Glomerular endothelial cell (primary cell): Measurements from ENCODE around the gene TMEM145. TPM values are rescaled to one million over a fixed set of nuclear protein-coding genes. Genes with fewer than 3 reads are reported as not detected.
"Not testable (repeated sequence)": the region's sequence is repeated elsewhere in the genome, so short reads cannot be mapped to it uniquely, and the experiment has no call there.

ENCODE experiments used
- DNase-seq: peaks from one replicate; pipeline ENCODE4 v3.0.0-alpha.2; 2011; ENCODE audit warnings: low read depth, low spot score; ENCODE audit errors: extremely low read depth
- total RNA-seq: library from RNA; depleted of rRNA; stranded (reverse); fragments of >200 nt; gene quantifications from 2 replicates; pipeline ENCODE4 v1.2.3, GENCODE V29; 2015

Gene TMEM145
- total RNA-seq, 1 donor from 2014 or later: not detected

DNA sequence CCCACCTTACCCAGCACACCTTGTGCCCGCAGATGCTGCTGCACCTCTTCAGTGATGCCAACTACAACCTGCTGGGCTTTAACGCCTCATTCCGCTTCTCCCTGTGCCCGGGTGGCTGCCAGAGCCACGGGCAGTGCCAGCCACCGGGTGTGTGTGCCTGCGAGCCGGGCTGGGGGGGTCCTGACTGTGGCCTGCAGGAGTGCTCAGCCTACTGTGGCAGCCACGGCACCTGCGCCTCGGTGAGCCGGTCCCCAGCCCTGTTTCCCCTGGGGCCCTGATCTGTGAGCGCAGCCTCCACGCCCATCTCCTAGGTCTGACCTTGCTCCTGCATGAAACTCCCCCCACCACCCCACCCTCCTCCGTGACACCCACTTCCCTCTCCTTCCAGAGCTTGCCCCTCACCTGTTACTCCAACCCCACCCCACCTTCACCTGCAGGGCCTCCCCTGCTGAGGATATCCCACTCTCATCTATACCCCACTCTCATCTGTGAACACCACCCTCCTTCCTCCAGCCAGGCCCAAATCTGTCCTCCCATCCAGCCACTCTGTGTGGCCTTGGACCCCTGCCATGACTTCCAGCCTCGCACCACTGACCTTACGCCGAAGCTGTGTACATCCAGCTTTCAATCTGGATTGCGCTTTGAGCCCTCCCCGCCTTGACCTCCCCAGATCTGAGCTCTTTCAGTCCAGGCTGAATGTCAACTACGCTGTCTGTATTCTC, 21.0 kb downstream of the TMEM145 start:
- no peak for DNase-seq

DNA sequence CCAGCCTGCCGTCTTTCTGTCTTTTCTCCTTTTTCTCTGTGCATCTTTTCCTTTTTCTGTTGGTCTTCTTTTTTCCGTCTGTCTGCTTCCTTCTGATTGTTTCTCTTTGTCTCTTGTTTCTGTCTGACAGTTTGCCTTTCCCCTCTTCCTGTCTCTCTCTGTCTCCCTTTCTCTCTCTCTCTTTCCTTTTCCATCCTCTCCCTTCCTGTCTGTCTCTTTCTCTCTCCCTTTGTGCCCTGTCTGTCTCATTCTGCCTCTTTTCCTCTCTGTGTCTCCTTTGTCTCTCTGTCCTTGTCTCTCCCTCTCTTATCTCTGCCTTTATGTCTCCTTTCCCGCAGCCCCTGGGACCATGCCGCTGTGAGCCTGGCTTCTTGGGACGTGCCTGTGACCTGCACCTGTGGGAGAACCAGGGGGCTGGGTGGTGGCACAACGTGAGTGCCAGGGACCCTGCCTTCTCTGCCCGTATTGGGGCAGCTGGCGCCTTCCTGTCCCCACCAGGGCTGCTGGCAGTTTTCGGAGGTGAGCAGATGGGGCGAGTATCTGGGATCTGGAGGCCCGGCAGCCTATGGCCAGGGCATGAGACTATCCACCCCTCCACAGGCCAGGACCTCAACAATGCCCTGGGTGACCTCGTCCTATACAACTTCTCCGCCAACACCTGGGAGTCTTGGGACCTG, 21.7 kb downstream of the TMEM145 start:
- no peak for DNase-seq

DNA sequence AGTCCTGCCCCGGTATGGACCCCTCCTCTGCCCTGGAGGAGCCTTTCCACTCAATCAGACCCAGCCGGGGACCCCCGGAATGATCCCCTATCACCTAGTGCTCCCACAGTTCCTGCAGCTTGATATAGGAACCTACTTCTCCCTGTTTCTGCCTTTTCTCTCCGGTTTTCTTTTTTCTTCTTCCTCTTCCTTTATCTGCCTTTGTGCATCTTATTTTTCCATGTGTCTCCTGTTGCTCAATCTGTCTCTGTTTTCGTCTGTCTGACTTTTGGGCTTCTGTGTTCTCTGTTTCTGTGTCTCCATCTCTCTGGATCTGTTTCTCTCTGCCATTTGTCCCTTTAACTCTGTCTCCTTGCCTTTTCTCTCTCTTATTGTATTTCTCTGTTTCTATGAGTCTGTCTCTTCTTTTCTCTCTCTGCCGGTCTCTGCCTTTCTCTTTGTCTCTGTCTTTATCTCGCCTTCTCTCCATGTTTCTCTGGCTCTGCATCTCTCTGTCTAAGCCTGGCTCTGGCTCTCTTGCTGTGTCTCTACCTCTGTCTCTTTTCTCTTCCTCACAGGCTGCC, 22.3 kb downstream of the TMEM145 start:
- DNase-seq: no peak

DNA sequence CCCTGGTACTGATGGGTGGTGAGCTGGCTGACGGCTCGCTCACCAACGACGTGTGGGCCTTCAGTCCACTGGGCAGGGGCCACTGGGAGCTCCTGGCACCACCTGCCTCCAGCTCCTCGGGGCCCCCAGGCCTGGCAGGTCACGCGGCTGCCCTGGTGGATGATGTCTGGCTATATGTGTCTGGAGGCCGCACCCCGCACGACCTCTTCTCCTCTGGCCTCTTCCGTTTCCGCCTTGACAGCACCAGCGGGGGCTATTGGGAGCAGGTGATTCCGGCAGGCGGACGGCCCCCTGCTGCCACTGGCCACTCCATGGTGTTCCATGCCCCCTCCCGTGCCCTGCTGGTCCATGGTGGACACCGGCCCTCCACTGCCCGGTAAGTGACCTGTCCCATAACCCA, 22.9 kb downstream of the TMEM145 start:
- no peak for DNase-seq

DNA sequence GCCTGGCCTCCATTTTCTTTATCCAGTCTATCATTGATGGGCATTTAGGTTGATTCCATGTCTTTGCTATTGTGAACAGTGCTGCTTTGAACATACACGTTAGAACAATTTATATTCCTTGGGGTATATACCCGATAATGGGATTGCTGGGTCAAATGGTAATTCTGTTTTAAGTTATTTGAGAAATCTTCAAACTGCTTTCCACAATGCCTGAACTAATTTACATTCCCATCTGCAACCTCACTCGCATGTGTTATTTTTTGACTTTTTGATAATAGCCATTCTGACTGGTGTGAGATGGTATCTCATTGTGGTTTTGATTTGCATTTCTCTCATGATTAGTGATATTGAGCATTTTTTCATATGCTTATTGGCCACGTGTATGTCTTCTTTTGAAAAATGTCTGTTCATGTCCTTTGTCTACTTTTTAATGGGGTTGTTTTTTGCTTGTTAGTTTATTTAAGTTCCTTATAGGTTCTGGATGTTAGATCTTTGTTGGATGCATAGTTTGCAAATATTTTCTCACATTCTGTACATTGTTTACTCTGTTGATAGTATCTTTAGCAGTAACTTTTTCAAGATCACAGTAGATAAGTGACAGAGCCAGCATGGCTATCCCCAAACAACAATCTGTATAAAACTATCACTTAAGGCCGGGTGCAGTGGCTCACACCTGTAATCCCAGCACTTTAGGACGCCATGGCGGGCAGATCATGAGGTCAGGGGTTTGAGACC, 26.2 kb downstream of the TMEM145 start:
- DNase-seq: not testable (repeated sequence)

DNA sequence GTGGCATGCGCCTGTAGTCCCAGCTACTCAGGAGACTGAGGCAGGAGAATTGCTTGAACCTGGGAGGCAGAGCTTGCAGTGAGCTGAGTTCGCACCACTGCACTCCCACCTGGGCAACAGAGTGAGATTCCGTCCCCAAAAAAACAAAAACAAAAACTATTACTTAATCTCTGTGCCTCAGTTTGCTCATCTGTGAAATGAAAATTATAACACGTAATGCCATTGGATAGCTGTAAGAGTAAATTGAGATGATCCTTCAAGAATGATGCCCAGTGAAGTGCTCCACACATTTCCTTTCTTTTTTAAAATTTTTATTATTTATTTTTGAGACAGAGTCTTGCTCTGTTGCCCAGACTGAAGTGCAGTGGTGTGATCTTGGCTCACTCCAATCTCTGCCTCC, 26.8 kb downstream of the TMEM145 start:
- DNase-seq: not testable (repeated sequence)

DNA sequence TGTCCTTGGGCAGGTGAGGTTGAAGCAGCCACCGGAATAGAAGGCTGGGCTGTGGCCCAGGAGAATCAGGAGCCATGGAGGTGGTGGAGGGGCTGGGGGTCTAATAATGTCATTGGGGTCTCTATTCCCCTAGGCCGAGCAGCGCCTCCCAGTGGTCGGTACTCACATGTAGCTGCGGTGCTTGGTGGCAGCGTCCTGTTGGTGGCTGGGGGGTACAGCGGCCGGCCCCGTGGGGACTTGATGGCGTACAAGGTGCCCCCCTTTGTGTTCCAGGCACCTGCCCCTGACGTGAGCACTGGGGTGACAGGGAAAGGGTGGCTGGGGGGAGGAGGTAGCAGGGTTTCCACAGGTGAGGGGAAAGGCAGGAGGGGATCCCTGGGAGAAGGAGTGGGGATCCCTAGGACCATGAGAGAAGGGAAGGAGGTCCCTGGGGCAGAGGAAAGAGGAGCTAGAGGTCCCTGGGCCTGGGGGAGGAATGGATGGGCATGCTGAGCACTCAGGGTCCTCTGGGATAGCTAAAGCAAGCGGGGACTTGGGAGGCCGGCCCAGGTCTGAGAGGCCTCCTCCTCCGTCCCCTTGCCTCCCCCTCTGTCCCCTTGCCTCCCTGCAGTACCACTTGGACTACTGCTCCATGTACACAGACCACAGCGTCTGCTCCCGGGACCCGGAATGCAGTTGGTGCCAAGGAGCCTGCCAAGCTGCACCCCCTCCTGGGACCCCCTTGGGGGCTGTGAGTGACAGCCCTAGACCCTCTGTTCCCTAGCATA, 30.4 kb downstream of the TMEM145 start:
- DNase-seq: no peak

DNA sequence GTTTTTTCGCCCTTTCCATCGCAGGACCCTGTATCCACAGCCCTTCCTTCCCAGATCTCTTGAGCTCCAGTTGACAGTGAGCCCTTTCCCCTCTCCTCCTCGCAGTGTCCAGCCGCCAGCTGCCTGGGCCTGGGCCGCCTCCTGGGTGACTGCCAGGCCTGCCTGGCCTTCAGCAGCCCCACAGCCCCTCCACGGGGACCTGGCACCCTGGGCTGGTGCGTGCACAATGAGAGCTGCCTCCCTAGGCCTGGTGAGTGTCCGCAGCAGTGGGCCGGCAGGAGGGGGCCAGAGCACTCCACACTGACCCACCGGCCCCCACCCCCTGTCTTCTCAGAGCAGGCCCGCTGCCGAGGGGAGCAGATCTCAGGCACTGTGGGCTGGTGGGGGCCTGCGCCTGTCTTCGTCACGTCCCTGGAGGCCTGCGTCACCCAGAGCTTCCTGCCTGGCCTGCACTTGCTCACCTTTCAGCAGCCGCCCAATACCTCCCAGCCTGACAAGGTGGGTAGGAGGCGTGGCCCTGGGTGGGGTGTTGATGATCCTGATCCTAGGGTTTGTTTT, 31.3 kb downstream of the TMEM145 start:
- DNase-seq: no peak

DNA sequence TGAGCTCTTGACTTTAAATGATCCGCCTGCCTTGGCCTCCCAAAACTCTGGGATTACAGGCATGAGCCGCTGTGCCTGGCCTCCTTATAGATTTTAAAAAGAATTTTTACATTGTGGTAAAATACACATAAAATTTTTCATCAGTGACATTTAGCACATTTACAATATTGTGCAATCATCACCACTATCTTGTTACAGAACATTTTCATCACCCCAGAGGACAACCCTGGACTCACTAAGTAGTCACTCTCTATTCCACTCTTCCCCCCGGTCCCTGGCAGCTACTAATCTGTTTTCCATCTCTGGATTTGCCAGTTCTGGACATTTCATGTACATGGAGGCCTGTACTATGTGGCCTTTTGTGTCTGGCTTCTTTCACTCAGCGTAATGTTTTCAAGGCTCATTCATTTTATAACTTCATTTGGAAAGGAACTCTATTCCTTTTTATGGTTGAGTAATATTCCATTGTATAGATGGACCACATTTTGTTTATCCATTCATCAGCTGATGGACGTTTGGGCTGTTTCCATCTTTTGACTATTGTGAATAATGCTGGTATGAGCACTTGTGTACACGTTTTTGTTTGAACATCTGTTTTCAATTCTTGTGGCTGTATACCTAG, 32.2 kb downstream of the TMEM145 start:
- DNase-seq: no peak

DNA sequence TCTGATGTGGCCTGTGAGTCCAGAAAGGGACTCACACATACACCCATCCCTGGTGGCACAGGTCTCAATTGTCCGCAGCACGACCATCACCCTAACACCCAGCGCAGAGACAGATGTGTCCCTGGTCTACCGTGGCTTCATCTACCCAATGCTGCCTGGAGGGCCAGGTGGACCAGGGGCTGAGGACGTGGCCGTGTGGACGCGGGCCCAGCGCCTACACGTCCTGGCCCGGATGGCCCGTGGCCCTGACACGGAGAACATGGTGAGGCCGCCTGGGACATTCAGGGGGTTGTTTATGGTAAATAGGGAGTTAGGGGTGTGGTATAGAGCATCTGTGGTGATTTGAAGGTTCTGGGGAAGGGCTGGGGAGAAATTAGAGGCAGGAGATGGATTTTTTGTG, 35.1 kb downstream of the TMEM145 start:
- no peak for DNase-seq

DNA sequence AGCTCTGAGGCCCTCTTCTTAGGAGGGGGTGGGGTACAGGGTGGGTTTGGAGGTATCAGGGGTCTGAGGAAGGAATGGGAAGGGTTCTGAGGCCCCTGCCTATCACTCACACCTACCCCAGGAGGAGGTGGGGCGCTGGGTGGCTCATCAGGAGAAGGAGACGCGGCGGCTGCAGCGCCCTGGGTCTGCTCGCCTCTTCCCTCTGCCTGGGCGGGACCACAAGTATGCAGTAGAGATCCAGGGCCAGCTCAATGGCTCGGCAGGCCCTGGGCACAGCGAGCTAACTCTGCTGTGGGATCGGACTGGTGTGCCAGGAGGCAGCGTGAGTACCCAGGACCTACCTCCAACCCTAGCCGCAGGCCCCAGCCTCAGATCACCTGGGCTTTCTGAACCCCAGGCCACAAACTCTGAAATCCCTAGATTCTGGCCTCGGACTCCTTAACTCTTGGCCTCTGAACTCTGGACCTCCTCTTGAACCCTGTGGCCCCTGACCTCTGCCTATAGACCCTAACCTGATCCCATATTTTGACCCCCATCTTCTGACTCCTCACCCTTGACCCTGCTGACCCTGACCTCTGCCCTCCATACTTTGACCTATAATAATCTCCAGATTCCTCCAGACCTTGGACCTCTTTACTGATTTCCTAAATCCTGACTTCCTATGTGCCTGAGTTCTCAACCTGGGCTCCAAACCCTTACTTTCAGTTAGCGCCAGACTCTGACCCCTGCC, 36.4 kb downstream of the TMEM145 start:
- no peak for DNase-seq

DNA sequence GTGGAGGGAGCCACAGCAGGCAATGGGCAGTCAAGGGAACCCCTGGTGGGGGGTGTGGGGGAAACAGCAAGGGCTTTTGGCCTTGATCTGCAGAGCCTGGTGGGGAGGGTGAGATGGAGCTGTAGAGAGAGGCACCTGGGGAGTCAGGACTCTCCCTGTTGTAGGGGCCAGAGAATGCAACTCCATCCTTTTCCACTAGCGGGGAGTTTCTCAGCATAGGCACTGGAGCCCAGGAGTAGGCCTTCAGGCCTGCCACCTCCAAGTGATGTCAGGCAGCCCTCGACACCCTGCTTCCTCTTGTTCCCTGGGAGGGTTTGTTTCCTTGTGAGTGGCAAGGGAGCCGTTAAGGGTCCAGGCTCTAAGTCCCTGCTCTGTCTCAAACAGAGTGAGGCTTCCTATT, 37.3 kb downstream of the TMEM145 start:
- DNase-seq: no peak

DNA sequence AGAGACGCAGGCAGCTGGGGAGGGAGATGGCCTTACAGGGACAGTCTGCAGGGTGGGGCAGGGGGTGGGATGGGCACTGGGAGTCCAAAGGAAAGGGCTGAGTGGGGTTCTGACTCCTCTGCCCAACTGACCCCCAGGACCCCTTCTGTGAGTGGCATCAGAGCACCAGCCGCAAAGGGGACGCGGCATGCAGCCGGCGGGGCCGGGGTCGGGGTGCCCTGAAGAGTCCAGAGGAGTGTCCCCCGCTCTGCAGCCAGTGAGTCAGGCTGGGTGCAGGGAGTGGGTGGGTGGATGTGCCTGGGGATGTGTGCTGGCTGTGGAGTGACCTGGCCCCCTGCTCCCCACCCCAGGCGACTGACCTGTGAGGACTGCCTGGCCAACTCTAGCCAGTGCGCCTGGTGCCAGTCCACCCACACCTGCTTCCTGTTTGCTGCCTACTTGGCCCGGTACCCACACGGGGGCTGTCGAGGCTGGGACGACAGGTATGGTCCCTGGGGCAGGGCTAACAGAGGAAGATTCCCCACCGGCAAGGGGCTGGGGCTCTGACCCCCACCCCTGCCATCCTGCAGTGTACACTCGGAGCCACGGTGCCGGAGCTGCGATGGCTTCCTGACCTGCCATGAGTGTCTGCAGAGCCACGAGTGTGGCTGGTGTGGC, 38.1 kb downstream of the TMEM145 start:
- no peak for DNase-seq

DNA sequence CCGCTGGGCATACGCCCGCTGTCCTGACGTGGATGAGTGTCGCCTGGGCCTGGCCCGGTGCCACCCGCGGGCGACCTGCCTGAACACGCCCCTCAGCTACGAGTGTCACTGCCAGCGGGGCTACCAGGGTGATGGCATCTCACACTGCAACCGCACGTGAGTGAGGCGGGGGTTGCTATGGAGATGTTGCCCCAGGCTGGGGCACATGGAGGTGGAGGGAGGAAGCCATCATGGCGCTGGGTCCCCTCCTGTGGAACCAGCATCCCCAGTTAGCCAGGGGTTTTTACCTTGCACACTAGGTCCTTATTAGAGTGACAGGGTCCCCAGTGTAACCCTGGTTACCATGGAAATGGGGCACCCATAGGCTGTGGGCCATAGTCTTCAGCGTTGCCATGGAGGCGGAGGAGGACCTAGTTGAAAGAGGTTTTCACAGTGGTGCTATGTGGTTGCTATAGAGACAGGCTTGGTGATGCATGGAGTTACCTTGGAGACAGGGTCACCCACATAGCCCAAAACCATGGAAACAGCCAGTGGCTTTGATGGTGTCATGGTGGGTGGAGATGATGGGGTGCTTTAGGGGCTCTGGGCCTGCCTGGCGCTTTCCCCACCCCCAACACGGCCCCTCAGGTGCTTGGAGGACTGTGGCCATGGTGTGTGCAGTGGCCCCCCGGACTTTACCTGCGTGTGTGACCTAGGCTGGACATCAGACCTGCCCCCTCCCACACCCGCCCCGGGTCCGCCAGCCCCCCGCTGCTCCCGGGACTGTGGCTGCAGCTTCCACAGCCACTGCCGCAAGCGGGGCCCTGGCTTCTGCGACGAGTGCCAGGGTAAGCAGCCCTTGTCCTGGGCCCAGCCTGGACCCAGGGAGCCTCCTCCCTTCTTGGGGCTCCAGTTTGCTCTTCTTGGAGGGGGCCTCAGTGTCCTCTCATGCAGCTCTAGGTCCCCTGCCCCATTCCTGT, 39.5 kb downstream of the TMEM145 start:
- no peak for DNase-seq

DNA sequence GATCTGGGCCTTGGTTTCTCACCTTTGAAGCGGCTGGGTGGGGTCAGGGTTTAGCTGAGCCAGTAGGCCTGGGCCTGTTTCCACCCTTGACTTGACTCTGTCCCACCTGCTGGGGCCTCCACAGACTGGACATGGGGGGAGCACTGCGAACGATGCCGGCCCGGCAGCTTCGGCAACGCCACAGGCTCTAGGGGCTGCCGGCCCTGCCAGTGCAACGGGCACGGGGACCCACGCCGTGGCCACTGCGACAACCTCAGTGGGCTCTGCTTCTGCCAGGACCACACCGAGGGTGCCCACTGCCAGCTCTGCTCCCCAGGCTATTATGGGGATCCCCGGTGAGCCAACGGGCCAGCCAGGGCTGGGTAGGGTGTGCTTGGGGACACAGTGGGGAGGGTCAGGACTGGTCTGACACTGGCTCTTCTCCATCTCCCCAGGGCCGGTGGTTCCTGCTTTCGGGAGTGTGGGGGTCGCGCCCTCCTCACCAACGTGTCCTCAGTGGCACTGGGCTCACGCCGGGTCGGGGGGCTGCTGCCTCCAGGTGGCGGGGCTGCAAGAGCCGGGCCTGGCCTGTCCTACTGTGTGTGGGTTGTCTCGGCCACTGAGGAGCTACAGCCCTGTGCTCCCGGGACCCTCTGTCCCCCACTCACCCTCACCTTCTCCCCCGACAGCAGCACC, 40.4 kb downstream of the TMEM145 start:
- DNase-seq: no peak

DNA sequence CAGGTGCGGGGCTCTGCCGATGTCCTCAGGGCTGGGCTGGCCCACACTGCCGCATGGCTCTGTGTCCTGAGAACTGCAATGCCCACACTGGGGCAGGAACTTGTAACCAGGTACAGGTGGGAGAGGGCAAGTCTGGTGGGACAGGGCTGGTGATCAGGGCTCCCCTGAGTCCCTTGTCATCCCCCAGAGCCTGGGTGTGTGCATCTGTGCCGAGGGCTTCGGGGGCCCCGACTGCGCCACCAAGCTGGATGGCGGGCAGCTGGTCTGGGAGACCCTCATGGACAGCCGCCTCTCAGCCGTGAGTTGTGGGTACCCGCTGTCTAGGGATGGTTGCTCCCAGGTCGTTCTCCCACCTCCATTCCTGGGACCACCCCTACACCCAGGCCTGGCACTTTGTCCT, 42.8 kb downstream of the TMEM145 start:
- no peak for DNase-seq

DNA sequence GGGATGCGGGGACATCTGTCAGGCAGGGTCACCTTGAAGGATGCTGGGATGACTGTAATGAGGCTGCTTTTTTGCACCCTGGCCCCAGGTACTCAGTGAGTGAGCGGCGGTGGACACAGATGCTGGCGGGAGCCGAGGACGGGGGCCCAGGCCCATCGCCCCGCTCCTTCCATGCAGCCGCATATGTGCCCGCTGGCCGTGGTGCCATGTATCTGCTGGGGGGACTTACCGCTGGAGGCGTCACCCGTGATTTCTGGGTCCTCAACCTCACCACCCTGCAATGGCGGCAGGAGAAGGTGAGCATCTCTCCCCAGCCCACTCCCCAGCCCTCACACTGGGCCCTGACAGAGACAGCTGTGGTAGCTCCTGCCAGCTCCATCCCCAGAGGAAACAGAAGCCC, 43.6 kb downstream of the TMEM145 start:
- no peak for DNase-seq
